ENCODE measurements around the gene TPM4.
A peak's percentile ranks its signal among the peaks of the same experiment; 100 is the strongest.
"Not testable (repeated sequence)": the region's sequence is repeated elsewhere in the genome, so short reads cannot be mapped to it uniquely, and the experiment has no call there.

Gene TPM4

DNA sequence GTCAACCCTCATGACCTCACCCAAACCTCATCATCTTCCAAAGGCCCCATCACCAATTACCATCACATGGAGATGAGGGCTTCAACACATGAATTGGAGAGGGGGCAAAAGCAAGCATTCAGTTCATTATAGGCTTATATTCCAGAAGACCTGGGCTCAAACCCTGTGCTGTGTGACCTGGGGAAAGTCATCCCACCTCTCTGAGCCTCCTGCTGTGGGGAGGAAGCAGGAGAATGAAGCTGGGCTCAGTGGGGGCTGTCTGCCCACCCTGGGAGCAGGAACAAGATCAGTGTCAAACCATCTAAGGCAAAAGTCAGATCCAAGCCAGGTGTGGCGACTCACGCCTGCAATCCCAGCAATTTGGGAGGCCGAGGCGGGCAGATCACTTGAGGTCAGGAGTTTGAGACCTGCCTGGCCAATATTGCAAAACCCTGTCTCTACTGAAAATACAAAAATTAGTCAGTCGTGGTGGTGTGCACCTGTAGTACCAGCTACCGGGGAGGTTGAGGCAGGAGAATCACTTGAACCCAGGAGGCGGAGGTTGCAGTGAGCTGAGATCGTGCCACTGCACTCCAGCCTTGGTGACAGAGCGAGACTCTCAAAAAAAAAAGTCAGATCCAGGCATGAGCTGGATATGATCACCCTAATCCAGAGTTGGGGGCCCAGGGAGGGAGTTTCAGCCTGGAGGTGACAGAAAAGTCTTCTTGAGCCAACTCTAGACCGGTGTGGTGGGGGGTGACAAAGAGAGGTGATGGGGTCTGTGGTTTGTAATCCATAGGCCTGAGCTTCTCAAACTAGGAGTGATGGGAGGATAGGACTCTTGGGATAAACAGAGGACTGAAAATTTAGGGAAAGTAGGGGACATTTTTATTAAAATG lies 1.6 kb upstream of the TPM4 start:
- no peak for DNase-seq

DNA sequence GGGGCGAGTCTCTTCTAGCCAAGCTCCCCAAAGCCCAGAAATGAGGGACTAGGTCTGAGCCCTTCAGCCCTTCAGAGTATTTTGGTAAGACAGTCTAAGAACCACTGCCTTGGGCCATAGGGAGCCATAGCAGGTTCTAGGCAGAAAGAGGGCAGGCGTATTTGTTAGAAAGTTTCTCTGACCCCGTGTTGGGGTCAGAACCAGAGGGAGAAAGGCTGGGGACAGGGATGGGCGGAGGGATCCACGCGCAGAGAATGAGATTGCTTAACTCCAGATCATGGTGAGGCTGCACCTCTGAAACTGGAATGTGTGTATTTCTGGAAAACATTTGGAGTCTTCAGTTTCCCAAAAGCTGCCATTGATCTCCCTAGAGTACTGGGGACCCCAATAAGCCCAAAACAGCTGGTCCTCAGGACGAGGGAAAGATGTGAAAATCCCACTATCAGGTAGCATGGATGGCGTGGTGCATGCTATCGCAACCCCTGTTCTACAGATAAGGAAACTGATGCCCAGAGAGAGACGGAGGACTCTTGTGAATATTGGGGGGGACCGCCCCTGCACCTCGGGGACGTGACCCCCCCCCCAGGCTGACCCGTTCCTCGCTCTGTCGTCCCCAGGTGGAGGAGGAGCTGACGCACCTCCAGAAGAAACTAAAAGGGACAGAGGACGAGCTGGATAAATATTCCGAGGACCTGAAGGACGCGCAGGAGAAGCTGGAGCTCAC lies 703 bp upstream of the TPM4 start:
- DNase-seq: no peak

DNA sequence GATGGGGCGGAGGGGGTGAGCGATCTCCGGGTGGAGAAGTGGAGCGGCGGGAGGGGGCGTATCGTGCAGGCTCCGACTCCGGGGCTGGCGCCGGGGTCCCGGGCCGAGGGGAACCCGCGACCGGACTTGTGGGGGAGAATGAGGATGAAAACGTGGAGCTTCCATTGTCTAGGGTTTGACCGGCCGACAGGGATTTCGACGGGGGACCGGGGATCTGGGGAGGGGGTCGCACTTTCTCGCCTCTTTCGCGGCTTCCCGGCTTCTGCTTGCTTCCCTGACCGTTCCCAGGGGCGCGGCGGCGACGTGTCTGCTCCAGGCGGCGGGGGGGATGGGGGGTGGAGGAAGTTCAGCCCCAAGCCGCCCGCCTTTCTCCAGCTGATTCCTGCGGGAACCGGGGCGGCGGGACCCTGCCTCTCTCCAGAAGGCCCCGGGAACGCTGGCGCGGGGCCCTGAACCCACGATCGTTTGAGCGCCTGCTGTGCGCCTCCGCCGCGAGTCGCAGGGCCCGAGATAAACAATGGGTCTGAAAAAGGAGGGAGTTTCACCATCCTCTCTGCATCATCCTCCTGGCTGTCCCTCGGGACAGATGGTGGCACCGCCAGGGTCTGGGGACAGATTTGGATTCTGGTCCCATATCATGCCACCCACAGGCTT lies 790 bp downstream of the TPM4 start:
- peak; percentile 27 for DNase-seq

DNA sequence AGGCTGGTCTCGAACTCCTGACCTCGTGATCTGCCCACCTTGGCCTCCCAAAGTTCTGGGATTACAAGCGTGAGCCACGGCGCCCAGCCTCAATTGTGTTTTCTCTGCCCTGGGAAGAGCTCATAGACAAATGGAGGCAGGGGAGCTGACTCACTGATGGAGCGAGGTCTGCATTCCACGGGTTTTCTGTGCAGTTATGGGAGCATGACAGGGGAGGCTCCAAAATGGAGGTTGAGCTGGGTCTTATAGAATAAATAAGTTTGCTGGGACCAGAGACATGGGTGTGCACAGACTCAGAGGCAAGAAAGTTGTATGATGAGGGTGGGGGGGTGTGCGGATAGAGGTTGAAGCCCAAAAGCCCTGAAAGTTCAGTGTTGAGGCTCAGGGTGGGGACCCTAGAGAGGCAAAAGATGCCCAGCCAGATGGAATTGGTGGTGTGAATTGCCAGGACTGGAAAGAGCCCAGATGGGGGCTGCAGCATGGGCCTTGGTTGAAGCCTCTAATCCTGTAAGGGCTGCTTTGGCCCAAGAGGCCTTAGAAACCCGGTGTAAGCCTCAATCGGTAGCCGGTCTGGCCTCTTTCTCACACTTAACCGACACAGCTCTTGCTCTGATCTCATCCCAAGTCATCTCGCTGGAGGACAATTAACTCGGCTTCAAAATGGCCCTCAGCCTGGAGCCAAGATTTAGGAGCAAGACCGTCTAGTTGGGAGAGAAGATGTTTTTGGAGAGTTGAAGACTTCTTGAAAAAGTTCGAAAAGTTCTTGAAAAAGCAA lies 1.9 kb downstream of the TPM4 start:
- no peak for DNase-seq

DNA sequence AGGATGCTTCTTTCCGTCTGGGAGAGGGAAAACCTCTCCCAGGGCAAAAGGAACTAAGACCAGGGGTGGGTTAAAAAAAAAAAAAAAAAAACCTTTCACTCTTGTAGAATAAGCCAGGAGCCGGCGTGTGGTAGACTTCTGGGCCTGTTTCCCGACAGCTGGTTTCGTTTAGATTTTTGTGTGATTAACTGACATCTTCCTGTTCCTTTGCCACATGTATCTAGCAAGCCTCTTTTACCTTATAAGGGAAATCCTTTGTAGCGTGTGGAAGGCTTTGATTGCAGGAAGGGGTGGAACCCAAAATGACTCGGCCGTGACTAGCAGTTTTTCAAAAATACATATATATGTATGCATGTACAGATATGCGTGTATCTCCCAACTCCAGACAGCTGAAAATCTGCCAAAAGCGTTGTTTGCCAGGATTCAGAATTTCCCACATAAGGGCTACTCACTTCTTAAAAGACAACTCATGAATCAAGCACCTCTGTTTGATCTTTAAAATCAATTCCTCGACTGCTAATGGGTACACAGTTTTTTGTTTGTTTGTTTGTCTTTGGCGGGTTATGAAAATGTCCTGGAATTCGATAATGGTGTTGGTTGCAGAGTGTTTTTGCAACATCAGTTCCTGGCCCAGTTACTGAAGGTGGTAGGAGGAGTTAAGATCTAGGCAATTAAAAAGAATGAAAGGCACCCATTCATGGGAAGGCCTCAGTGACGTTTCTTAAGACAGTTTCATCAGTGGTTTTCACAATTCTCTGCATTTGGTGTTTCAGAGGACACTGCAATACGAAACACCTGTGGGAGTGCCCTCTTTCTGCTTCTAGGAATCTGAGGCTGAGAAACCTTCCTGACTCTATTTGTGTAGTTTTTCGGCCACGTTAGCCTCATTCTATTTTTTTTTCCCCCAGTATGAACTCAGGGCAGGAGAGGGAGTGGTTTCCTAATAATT lies 2.7 kb downstream of the TPM4 start:
- DNase-seq: peak; percentile 58

DNA sequence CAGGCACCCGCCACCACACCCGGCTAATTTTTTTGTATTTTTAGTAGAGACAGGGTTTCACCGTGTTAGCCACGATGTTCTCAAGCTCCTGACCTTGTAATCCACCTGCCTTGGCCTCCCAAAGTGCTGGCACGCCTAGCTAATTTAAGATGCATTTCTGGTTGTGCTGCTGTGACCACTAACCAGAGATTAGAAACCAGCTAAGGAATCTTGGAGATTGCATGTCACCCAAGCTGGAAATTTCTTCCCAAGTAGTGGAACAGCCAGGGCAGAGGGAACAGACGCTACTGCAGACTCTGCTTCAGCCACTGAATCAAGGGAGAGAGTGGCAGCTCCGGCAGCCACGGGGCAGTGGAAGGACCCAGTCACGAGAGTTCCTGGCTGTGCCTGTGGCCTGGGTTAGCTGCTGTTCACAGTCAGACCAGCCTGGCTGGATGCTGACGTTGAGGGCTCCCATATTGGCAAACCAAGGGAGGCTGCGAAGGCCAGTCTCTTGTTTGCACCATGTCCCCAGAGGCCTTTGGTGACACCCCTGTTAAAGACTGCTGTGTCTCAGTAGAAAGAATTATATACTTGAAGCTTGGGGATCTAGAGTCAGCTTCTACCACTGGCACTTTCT lies 7.9 kb downstream of the TPM4 start:
- no peak for DNase-seq

DNA sequence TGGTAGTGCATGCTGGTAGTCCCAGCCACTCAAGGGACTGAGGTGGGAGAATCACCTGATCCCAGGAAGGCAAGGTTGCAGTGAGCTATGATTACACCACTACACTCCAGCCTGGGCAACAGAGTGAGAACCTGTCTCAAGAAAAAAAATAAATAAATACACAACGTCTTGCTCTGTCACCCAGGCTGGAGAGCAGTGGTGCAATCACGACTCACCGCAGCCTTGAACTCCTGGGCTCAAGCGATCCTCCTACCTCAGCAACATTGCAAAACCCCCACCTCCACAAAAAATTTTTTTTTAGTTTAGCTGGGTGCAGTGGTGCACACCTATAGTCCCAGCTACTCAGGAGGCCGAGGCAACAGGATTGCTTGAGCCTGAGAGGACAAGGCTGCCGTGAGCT lies 8.8 kb downstream of the TPM4 start:
- DNase-seq: no peak

DNA sequence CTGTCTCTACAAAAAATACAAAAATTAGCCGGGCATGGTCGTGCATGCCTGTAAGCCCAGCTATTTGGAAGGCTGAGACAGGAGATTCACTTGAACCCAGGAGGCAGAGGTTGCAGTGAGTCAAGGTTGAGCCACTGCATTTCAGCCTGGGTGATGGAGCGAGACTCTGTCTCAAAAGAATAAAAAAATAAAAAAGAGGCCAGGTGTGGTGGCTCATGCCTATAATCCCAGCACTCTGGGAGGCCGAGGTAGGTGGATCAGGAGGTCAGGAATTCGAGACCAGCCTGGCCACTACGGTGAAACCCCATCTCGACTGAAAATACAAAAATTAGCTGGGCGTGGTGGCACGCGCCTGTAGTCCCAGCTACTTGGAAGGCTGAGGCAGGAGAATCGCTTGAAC lies 11.1 kb downstream of the TPM4 start:
- DNase-seq: not testable (repeated sequence)

DNA sequence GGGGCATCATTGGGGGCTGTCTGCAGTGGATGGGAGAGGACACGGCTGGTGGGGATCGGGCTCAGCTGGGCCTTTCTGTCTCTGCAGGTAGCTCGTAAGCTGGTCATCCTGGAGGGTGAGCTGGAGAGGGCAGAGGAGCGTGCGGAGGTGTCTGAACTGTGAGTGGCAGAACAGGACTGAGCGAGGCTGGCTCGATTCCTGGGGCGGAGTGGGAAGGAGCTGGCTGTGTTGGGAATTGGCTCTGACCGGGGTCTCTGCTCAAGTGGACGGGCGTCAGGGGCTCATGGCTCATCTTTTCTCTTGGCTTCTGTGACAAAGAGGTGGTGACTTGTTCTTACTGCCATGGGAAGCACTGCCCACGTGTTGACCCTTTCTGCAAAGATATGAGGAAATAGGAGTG lies 11.6 kb downstream of the TPM4 start:
- no peak for DNase-seq

DNA sequence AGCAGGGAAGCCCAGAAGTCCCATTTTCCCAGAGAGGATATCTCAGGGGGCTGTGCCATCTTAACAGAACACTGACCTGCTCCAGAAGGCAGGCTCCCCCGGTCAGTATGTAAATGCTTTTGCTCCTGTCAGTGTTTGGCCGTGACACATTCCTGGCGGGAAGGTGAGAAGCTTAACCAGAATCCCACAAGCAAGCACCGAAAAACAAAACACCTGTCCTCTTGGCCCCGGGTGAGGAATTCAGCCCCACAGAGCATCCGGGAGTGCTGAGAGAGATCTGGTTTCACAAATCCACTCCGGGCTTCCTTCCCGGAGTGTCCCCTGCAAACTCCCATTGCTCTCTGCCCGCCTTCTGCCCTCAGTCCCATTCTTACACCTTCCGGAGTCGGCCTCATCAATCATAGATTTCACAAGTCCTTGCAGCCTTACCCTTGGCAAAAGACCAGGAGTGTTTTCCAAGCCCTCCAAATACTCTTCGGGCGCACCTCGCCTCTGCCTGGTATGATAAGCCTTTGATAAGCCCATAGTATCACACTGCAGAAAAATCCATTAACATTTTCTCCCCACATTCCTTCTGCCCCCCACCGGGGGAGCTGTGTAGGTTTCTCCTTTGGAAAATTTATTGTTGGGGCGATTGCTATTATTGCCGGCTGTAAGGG lies 12.2 kb downstream of the TPM4 start:
- DNase-seq: no peak

DNA sequence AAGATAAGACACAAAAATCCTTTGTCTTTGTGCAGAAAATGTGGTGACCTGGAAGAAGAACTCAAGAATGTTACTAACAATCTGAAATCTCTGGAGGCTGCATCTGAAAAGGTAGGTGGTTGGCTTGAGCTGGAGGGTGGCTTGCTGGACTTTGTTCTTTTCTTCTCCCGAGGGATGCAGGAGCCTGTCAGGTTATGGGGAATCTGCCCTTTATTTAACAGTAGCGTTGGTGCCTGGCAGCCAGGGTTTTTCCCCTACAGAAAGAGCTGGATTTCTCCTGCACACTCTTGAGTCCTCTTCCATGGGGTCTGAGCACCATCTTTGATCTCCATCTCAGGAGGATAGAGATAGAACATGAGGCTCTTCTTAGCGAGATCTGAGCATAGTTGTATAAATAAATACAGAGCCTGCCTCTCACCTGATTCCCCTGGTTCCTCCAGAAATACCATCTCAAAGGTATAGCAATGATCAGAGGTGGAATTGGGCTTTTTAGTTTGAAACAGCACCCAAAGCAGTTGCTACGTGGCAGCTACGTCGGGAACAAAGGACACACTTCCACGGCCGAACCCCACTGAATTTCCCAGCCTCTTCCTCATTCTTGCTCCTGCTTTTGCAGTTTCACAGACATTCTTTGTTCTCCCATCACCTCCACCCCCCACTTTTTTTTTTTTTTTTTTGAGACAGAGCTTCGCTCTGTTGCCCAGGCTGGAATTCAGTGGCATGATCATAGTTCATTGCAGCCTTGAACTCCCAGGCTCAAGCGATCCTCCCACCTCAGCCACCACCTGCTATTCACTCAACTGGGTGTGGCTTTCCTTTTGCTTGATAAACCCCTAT lies 12.9 kb downstream of the TPM4 start:
- DNase-seq: no peak

DNA sequence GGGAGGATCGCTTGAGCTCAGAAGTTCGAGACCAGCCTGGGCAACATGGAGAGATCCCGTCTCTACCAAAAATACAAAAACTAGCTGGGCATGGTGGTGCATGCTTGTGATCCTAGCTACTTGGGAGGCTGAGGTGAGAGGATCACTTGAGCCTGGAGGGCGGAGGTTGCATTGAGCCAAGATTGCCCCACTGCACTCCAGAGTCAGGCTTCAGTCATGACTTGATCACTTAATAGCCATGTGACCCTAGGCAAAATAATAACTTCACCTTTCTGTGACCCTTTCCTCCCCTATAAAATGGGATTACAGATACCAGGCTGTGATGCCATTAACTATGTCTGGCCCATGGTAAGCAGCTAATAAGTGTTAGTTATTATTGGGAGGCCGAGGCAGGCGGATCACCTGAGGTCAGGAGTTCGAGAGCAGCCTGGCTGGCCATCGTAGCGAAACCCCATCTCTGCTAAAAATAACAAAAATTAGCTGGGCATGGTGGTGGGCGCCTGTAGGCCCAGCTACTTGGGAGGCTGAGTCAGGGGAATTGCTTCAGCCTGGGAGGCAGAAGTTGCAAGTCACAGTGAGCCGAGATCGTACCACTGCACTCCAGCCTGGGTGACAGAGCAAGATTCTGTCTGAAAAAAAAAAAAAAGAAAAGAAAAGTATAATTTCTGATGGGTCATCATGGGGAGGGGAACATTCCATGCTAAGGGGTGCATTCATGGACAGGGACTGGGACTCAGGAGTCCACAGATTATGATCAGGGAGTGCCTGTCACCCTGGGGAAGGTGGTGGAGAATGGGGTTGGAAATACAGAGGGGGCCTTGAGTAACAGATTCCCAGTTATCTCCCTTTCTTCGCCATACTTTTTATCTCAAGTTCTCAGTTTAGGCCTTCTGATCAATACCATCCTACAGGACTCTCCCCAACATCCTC lies 15.5 kb downstream of the TPM4 start:
- no peak for DNase-seq

DNA sequence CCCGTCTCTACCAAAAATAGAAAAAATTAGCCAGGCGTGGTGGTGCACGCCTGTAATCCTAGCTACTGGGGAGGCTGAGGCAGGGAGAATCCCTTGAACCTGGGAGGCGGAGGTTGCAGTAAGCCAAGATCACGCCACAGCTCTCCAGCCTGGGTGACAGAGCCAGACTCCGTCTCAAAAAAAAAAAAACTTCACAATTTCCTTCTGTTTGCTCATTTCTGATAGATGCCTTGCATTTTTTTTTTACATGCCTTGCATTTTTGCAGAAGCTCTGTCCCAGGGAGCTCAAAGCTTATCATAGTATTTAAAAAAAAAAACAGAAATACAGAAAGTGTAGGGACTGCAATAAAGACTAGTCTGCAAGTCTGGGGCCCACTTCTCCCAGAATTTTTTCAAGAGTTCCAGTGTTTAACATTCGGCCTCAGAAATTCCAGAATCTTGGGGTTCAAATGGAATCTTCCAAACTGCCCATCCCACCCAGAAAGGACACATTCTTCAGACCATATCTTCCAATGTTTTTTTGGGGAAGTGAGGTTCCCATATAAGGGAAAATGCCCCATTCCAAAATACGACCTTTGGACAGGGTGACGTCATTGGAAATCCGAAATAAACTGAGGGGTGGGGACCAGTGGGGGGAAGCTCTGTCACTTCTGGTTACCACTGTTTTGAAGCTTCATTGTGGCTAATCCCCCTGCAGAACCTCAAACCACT lies 18.2 kb downstream of the TPM4 start:
- no peak for DNase-seq

DNA sequence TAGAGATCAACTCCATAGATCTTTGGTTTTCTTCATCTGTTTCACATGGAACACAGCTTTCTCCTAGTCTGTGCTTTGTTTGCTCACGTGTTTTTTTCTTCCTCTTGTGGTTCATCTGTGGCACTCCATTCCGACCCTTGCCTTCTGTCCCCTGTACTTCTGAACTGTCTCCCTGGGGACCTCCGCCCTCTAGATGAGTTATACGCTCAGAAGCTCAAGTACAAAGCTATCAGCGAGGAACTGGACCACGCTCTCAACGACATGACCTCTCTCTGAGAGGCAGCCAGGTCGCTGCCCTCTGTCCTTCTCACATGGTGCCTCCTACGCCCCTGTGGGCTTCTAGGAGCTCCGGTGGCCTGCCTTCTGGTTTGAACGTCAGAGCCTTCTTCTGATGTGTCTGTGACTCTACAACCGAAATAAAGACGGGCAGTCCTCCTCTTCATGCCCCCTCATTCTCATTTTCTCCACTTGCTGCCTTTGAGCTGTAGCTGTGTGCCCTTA lies 18.8 kb downstream of the TPM4 start:
- DNase-seq: no peak

DNA sequence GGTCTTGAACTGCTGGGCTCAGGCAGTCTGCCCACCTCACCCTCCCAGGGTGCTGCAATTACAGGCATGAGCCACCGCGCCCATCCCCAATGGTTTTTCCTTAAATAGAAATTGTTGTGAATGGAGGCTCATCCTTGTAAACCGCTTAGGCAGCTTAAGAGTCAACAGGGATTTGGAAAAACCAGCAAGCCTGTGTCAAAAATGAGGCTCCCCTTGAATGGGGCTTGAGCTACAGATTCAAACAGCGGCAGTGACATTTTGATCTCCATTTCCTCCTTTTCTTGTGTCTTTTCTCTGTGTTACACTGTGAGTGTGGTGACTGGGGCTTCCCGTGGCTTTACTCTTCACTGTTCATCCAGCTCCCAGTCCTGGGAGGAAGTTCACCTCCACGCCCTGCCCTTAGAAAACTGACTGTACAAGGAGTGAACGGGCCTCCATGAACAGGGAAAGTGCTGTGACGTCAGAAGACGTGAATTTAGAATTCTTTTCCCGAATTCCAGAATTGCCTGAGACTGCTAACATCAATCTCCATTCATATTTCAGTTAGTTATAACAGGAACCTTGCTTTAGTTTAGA lies 20.1 kb downstream of the TPM4 start:
- DNase-seq: no peak

DNA sequence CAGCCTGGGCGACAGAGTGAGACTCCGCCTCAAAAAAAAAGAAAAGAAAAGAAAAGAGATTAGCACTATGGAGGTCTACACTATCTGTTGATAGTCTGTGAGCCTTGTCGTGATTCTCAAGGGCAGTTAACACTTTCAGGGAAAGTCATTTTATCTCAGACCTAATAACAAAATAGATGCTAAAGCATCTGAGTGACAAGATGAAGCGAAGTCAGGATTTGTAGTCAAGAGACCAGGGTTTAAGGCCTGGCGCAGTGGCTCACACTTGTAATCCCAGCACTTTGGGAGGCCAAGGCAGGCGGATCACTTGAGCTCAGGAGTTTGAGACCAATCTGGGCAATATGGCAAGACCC lies 22.1 kb downstream of the TPM4 start:
- no peak for DNase-seq

DNA sequence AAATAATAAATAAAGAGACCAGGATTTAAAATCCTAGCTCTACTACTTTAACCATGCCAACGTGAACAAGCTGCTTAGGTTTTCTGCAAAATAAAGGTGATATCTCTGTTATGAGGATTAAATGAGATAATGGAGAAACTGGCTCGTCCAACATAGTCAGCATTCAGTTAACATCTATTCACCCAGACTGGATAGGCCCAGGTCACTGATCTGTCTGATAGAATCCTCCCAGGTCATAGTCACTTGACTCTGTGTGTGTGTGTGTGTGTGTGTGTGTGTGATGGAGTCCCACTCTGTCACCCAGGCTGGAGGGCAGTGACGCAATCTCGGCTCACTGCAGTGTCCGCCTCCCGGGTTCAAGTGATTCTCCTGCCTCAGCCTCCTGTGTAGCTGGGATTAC lies 22.5 kb downstream of the TPM4 start:
- DNase-seq: no peak

Data from activated gamma-delta T cell treated with Interleukin-2 at 50 U/mL for 16 hours (primary cell).